Measurements from ENCODE around the gene CRYGD.

CRYGD gene

GRCh38 chr2:208077276-208077675, 47.0 kb downstream of the CRYGD start:
- no peak for DNase-seq

- DNase-seq = no peak
These were observed 49.5 kb downstream of the CRYGD start for GRCh38 chr2:208074610-208075356.

- DNase-seq = peak in 1 of 2 experiments; percentile 13
These were observed 52.0 kb downstream of the CRYGD start for GRCh38 chr2:208072250-208072892.

Measured in NCI-H187 (cell line).